Inferior parietal cortex (tissue), 1 donor: Measurements from ENCODE around the gene DNAH2.

Experiments
- DNase-seq: peaks from one replicate; pipeline ENCODE4 v3.0.0-alpha.2; 2016; ENCODE audit errors: extremely low spot score

Gene DNAH2, protein sequence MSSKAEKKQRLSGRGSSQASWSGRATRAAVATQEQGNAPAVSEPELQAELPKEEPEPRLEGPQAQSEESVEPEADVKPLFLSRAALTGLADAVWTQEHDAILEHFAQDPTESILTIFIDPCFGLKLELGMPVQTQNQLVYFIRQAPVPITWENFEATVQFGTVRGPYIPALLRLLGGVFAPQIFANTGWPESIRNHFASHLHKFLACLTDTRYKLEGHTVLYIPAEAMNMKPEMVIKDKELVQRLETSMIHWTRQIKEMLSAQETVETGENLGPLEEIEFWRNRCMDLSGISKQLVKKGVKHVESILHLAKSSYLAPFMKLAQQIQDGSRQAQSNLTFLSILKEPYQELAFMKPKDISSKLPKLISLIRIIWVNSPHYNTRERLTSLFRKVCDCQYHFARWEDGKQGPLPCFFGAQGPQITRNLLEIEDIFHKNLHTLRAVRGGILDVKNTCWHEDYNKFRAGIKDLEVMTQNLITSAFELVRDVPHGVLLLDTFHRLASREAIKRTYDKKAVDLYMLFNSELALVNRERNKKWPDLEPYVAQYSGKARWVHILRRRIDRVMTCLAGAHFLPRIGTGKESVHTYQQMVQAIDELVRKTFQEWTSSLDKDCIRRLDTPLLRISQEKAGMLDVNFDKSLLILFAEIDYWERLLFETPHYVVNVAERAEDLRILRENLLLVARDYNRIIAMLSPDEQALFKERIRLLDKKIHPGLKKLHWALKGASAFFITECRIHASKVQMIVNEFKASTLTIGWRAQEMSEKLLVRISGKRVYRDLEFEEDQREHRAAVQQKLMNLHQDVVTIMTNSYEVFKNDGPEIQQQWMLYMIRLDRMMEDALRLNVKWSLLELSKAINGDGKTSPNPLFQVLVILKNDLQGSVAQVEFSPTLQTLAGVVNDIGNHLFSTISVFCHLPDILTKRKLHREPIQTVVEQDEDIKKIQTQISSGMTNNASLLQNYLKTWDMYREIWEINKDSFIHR (N-terminal part only)

DNA sequence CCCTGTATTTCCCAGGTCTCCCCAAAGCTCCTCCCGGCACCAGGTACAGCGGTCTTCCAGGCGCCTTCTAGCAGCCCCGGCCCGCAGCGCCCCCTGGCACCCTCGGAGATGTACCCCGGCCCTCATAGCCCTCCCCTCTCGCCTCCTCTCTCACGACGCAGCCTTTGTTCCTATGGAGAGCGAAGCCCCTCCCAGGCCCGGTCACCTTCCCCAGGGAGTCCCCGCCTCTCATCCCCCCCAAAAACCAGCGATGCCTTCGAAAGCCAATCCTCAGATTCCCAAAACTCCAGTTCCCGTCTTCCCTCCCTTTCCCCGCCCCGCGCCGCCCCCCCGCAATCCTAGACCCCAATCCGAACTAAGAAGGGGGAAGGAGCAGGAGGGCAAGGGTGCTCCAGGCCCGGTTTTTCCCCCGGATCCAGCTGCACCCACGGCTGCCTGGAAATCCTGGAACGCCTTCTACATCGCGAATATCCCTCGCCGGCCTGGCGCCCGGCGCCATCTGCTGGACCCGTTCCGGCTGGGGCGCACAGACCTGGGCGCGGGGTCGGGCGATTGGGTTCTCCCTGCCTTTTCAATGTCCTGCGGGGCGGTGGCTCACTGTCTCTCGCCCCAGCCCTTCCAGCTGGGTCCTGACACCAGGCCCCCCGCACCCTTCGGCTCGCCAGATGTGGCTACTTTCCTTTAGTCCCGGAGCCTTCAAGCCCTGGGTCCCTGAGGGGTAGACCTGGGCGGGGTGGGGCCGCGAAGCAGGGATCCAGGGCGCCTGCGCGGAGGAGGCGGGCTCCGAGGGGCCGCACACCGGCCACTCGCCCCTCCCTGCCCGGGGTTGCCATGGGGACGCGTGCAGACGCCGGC, at the start of gene DNAH2:
Gene DNAH2 (plus strand): TSS at position 844 of the 855 bp plus-strand sequence. CDS start 1,991 bp downstream, outside the sequence.
- peak; percentile 74 for DNase-seq

GRCh38 chr17:7668482-7668881, 49.1 kb upstream of the DNAH2 start:
- DNase-seq: no peak

DNA sequence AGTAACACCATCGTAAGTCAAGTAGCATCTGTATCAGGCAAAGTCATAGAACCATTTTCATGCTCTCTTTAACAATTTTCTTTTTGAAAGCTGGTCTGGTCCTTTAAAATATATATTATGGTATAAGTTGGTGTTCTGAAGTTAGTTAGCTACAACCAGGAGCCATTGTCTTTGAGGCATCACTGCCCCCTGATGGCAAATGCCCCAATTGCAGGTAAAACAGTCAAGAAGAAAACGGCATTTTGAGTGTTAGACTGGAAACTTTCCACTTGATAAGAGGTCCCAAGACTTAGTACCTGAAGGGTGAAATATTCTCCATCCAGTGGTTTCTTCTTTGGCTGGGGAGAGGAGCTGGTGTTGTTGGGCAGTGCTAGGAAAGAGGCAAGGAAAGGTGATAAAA, 44.3 kb upstream of the DNAH2 start:
- no peak for DNase-seq

GRCh38 chr17:7674934-7675333, 42.6 kb upstream of the DNAH2 start:
- no peak for DNase-seq

GRCh38 chr17:7676533-7676932, 41.0 kb upstream of the DNAH2 start:
- no peak for DNase-seq

DNA sequence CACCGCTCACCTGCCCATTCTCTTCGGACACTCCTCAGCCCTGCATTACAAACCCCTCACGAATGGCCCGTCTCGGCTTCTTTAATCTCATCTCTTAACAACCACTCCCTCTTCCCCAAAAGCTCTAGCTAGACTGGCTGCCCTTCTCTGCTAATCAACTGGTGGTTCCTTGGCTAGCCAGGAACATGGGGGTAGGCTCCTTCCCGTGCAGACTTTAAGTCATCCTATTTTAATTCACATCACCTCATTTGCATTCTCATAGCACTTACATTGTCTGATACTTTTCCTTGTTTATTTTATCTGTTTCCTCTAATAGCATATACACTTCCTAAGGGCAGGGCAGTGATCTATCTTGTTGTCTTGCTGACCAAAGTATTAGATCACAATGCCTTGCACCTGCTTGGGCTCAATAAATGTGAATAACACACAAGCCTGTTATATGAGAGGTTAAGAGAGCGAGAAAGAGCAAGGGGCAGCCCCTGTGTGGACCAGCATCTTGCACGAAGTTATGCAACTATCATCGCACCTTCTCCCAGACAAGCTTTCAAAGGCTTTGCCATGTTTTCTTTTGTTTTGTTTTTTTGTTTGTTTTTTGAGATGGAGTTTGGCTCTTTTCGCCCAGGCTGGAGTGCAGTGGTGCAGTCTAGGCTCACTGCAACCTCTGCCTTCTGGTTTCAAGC, 40.0 kb upstream of the DNAH2 start:
- DNase-seq: no peak

GRCh38 chr17:7684851-7685532, 32.6 kb upstream of the DNAH2 start:
- DNase-seq: no peak

GRCh38 chr17:7685533-7686221, 31.9 kb upstream of the DNAH2 start:
- DNase-seq: no peak

DNA sequence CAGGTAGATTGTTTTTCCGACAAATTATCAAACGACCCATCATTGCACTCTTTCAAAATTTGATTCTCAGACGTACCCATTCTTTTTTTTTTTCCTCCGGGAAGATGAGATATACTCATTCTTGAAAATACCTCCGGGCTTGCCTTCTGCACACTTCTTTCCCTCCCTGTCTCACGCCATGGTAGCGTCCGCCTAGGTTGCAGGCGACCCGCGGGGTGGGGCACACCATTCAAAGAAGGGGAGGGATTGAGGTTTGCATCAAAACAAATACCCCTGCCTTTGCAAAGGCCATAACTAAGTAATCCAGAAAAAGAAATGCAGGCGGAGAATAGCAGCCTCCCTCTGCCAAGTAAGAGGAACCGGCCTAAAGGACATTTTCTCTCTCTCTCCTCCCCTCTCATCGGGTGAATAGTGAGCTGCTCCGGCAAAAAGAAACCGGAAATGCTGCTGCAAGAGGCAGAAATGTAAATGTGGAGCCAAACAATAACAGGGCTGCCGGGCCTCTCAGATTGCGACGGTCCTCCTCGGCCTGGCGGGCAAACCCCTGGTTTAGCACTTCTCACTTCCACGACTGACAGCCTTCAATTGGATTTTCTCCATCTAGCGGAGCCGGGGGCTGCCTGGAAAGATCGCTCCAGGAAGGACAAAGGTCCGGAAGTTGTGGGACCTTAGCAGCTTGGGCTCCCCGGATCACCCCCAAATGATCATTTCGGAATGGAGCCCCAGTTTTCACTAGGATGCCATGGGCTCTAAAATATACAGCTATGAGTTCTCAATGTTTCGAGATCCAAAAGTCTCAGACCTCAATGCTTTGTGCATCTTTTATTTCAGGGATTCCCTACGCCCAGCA, 31.1 kb upstream of the DNAH2 start:
- DNase-seq: peak; percentile 95

DNA sequence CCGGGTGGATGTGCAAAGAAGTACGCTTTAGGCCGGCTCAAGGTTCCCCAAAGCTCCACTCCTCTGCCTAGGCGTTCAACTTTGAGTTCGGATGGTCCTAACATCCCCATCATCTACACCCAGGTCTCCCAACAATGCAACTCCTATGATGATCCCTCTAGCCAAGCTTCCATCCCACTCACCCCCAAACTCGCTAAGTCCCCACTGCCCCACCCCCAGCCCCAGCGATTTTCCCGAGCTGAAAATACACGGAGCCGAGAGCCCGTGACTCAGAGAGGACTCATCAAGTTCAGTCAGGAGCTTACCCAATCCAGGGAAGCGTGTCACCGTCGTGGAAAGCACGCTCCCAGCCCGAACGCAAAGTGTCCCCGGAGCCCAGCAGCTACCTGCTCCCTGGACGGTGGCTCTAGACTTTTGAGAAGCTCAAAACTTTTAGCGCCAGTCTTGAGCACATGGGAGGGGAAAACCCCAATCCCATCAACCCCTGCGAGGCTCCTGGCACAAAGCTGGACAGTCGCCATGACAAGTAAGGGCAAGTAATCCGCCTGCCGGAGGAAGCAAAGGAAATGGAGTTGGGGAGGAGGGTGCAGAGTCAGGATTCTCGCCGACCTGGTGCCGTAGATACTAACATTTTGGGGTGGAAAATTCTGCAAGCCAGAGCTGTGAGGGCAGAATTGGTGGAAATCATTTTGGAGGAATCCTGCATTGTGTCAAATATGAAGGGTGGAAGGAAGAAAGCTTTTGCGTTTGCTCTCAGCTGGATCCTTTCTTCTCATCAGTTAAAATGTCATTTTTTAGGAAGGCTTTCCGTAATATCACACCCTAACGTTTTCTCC, 30.3 kb upstream of the DNAH2 start, which contains the start of gene TP53:
Gene TP53 (minus strand): TSS at position 419 of the 836 bp plus-strand sequence. CDS start 10,896 bp downstream, outside the sequence.
- DNase-seq: peak; percentile 95

GRCh38 chr17:7687908-7688807, 29.4 kb upstream of the DNAH2 start, which contains the start of gene WRAP53:
WRAP53 (plus strand) TSS chr17:7688477; CDS start chr17:7688649, 172 bp downstream.
- DNase-seq: peak; percentile 99

GRCh38 chr17:7688808-7689316, 28.7 kb upstream of the DNAH2 start:
- DNase-seq: no peak

- no peak for DNase-seq
Measured at GRCh38 chr17:7695586-7695985, 22.0 kb upstream of the DNAH2 start.

DNA sequence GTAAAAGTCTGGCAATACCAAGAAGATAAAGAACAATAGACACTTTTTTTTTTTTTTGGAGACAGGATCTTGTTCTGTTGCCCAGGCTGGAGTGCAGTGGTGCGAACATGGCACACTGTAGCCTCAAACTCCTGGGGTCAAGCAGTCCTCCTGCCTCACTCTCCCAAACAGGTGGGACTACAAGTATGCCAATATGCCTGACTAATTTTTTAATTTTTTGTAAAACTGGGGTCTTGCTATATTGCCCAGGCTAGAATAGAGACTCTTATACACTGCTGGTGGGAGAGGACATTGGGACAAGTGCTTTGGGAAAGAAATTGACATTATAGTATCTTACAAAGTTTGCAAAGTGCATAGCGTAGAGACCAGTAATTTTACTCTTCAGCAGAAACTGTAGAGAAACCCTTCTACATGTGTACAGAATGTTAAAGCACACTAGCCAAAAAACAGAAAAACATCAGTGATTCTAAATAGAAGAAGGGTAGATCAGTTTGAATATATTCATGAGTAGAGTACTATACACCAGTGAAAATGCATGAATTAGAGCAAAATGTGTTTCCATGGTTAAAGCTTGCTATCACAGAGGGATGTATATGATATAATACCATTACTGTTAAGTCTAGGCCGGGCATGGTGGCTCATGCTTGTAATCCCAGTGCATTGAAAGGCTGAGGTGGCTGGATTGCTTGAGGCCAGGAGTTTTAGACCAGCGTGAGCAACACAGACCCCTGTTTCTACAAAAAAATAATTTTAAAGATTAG, 19.5 kb upstream of the DNAH2 start:
- DNase-seq: no peak

GRCh38 chr17:7700510-7700909, 17.0 kb upstream of the DNAH2 start:
- no peak for DNase-seq

DNA sequence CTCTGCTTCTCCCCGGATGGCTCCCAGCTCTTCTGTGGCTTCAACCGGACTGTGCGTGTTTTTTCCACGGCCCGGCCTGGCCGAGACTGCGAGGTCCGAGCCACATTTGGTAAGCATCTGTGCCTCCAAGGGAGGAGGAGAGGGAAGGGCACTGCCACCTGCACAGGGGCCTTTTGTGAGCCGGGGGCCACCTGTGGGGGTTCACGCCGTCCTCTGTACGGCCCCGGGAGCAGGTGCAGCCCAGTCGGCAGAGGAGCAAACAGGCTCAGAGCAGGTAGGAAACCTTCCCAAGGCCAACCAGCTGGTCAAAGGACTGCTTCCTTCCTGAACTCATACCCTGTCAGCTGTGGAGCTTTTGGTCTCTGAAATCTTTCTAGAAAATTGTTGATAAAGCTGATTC, 15.9 kb upstream of the DNAH2 start:
- no peak for DNase-seq
